ENCODE measurements around the gene MDM1. TPM values are rescaled to one million over a fixed set of nuclear protein-coding genes. Genes with fewer than 3 reads are reported as not detected.

The MDM1 gene
- total RNA-seq, 2 donors from 2014 or later, result 7.7 to 12.0 TPM

DNA sequence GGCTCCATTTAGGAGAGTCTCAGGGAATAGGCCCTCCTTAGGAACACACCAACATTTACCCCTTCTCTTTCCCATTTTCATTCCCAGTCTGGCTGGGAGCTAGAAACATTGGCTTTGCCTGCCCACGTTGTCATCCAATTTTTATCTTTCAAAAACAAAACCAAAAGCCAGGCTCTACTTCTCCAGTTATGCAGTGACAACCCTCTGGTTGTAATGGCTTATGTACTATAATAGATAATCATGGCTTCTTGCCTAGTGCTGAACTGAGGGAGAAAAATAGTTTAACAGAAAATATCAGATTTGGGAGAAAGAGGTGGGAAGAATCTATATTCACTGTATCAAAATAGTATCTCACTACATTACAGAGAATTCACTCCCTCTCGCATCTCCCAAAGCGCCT lies 46.6 kb downstream of the MDM1 start:
- H3K9me3 ChIP-seq, result no peaks in the 10 kb centered on the region
- no peak overlapping the region for H3K4me3 ChIP-seq
- no peak for DNase-seq
- no peaks in the 10 kb centered on the region for H3K36me3 ChIP-seq
- H3K4me1 ChIP-seq, result no peaks in the 10 kb centered on the region
- H3K9ac ChIP-seq (ENCODE audit: low read depth in 2 of 2, low read length in 2 of 2), result no peak overlapping the region
- intact Hi-C loops (cut with DNase I), result no loop called here
- H3K27me3 ChIP-seq, result no peaks in the 10 kb centered on the region
- no peak overlapping the region for H3K27ac ChIP-seq
- TF ChIP-seq, protein P1, sequence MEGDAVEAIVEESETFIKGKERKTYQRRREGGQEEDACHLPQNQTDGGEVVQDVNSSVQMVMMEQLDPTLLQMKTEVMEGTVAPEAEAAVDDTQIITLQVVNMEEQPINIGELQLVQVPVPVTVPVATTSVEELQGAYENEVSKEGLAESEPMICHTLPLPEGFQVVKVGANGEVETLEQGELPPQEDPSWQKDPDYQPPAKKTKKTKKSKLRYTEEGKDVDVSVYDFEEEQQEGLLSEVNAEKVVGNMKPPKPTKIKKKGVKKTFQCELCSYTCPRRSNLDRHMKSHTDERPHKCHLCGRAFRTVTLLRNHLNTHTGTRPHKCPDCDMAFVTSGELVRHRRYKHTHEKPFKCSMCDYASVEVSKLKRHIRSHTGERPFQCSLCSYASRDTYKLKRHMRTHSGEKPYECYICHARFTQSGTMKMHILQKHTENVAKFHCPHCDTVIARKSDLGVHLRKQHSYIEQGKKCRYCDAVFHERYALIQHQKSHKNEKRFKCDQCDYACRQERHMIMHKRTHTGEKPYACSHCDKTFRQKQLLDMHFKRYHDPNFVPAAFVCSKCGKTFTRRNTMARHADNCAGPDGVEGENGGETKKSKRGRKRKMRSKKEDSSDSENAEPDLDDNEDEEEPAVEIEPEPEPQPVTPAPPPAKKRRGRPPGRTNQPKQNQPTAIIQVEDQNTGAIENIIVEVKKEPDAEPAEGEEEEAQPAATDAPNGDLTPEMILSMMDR (IDR thresholded peaks at IDR 0.05), result no peak

DNA sequence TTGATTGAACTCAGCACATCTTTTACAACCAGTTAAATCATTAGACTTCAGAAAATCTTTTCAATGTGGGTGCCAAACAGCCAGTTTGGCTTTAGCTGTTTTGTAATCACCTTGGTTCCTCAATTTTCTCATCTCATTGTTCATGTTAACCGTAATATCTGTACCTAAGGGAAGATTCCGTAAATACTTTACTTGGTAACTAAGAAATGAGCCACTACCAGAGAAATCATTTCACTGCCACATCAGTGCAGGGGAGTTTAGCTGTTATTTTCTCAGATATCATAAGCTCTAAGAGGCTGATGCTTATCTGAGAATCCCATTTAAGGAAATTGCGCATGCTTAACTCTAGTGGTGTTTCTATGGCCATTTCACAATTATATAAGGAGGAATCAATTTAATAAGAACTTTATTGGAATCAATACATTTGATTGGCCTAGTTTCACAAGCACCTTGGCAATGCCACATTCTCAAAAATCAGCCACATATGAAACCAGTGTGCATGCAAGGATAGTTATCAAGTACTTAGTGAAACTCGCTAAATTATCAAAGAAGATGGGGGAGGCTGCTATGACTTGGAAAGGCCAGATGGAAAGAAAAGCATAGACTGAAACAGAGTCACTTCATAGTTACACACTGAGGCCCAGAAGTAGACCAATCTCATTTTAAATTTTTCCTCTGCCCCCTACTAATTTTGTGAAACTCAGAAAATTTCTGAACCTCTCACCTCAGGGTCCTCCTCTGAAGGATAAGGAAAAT lies 50.7 kb downstream of the MDM1 start:
- TF ChIP-seq, protein P1 (IDR thresholded peaks at IDR 0.05), result no peak
- no peaks in the 10 kb centered on the region for H3K27me3 ChIP-seq
- H3K9me3 ChIP-seq, result no peaks in the 10 kb centered on the region
- no peak overlapping the region for H3K4me3 ChIP-seq
- intact Hi-C loops (cut with DNase I), result no loop called here
- no peak overlapping the region for H3K27ac ChIP-seq
- no peaks in the 10 kb centered on the region for H3K36me3 ChIP-seq
- no peaks in the 10 kb centered on the region for H3K4me1 ChIP-seq
- DNase-seq, result no peak
- no peak overlapping the region for H3K9ac ChIP-seq (ENCODE audit: low read depth in 2 of 2, low read length in 2 of 2)

DNA sequence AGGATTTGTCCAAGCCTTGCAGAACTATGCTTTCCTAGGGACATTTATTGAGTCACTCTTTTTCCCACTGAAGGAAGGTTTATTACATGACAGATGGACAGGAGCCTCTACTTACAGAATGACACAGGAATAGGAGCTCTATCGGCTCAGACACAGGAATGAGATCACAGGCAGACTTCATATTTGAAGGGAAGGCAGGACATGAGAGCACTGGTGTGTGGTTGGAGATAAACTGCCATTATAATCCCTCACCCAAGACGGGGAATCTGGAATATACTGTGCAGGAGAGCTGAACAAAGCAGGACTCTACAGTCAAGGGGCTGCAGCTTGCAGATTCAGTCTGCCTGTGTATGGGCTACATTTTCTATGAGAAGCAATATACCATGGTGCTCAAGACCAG lies 51.9 kb downstream of the MDM1 start:
- intact Hi-C loops (cut with DNase I), result no loop called here

DNA sequence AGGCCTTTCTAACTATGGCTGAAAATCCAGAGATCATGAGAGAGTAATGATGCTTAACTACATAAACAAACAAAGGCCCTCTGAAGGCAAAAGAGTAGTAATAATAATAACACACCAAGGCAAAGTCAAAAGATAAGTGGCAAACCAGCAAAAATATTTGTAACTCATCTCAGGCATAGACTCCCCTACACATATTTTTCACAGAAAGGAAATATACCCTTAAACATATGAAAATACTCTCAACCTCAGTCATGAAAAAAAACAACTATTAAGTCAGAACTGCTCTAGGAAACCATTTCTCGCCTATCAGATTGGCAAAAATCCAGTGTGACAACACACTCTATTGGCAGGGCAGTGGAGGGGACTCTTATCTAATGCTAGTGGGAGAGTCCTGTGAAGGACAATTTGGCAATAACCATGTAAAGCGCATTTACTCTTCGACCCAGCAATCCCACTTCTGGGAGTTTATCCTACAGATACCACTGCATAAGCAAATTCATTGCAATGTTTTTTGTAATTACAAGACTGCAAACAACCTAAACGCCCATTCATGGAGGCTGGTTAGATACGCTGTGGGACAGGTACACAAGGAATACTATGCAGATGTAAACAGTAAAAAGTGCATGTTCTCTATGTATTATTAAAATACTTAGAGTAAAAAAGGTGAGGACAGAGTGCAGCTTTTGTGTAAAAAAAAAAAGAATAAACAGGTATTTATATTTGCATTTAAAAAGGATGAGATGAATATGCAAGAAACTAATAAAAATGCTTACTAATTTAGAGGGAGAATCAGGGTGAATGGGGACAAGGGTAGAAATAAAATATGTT lies 52.7 kb downstream of the MDM1 start:
- H3K4me3 ChIP-seq, result no peak overlapping the region
- intact Hi-C loops (cut with DNase I), result no loop called here

More for the DNA sequence above, 51.9 kb downstream of the MDM1 start:
- H3K9ac ChIP-seq (ENCODE audit: low read depth in 2 of 2, low read length in 2 of 2), result no peak overlapping the region
- H3K27me3 ChIP-seq, result no peaks in the 10 kb centered on the region
- H3K4me3 ChIP-seq, result no peak overlapping the region
- DNase-seq, result no peak
- no peaks in the 10 kb centered on the region for H3K36me3 ChIP-seq
- H3K27ac ChIP-seq, result no peak overlapping the region
- TF ChIP-seq, protein P1 (IDR thresholded peaks at IDR 0.05), result no peak
- no peaks in the 10 kb centered on the region for H3K4me1 ChIP-seq
- H3K9me3 ChIP-seq, result no peaks in the 10 kb centered on the region

GRCh38 chr12:68276402-68276930 lies 55.7 kb downstream of the MDM1 start:
- Histone ChIP-seq H3K4me1 (no peaks in the 10 kb centered on the region), H3K27me3 (no peaks in the 10 kb centered on the region), H3K9me3 (no peaks in the 10 kb centered on the region), H3K27ac (no peak overlapping the region), H3K36me3 (no peaks in the 10 kb centered on the region), H3K4me3 (no peak overlapping the region), H3K9ac (ENCODE audit: low read depth in 2 of 2, low read length in 2 of 2) (no peak overlapping the region)
- no peak for DNase-seq
- TF ChIP-seq, protein P1 (IDR thresholded peaks at IDR 0.05), result no peak
- intact Hi-C loops (cut with DNase I), result no loop called here

More for the DNA sequence above, 52.7 kb downstream of the MDM1 start:
- H3K4me1 ChIP-seq, result no peaks in the 10 kb centered on the region
- H3K9me3 ChIP-seq, result no peaks in the 10 kb centered on the region
- DNase-seq, result no peak
- no peaks in the 10 kb centered on the region for H3K36me3 ChIP-seq
- no peak overlapping the region for H3K9ac ChIP-seq (ENCODE audit: low read depth in 2 of 2, low read length in 2 of 2)
- H3K27ac ChIP-seq, result no peak overlapping the region
- TF ChIP-seq, protein P1 (IDR thresholded peaks at IDR 0.05), result no peak
- H3K27me3 ChIP-seq, result no peaks in the 10 kb centered on the region
